Measurements from ENCODE around the gene MCFD2. TPM values are rescaled to one million over a fixed set of nuclear protein-coding genes. Genes with fewer than 3 reads are reported as not detected.

Gene MCFD2
- total RNA-seq, 4 donors from 2014 or later: 44.8 to 141 (median 107) TPM

DNA sequence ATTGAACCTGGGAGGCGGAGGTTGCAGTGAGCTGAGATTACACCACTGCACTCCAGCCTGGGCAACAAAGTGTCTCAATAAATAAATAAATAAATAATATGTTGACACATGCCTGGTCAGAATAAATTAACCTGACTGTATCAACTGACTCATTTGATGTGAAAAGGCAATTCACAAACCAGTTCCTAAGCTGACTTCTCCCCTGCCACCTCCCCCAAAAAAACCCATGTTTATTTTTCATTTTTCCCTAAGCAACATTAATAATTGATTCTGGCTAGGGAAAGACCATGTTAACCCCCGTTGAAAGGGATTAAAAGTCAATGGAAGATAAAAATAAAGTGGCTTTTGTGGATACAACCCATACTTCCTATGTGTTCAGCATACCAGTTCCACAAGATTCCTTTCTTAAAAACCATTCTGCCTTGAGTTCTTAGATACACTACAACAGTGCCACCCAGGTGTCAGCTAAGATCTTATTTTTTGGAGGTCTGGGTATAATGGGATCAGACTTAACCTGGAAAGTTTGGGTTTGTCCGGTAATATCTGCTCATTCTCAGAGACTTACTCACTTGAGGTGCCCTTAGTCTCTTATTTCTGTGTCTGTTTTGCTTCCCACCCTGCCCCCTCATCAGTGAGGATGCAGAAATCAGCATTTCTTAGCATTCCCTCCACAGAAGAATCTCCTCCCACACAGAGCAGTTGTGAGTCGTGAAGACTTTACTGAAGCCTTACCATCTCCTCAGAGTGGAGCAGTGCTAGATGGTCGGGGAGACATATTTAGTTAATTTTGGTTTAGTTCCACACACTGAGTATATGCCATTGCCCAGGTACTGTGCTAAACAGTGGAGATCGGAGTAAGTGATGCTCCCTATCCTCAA lies 10.1 kb upstream of the MCFD2 start:
- H3K27ac ChIP-seq: no peak overlapping the region
- no peaks in the 10 kb centered on the region for H3K9me3 ChIP-seq
- no peak for DNase-seq
- TF ChIP-seq POLR2A (IDR thresholded peaks at IDR 0.05): no peak
- intact Hi-C loops (cut with DNase I; ENCODE audit: low total_unique reads): no loop called here
- H3K4me3 ChIP-seq: no peak overlapping the region
- no peaks in the 10 kb centered on the region for H3K4me1 ChIP-seq
- no peaks in the 10 kb centered on the region for H3K36me3 ChIP-seq
- no peaks in the 10 kb centered on the region for H3K27me3 ChIP-seq

DNA sequence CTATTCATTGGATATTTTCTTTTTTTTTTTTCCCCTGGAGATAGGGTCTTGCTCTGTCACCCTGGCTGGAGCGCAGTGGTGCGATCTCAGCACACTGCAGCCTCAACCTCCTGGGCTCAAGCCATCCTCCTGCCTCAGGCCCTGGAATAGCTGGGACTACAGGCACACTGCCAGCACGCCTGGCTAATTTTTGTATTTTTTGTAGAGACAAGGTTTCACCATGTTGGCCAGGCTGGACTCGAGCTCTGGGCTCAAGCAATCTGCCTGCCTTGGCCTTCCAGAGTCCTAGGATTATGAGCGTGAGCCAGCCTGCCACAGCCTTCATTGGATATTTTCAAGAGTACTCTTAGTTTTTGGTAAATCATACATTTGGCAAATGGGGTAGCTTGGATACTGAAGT lies 9.0 kb upstream of the MCFD2 start:
- Histone ChIP-seq H3K4me1 (no peaks in the 10 kb centered on the region), H3K9me3 (no peaks in the 10 kb centered on the region), H3K27me3 (no peaks in the 10 kb centered on the region), H3K27ac (no peak overlapping the region), H3K4me3 (no peak overlapping the region), H3K36me3 (no peaks in the 10 kb centered on the region)
- TF ChIP-seq POLR2A (IDR thresholded peaks at IDR 0.05): no peak
- TF ChIP-seq, protein P1, sequence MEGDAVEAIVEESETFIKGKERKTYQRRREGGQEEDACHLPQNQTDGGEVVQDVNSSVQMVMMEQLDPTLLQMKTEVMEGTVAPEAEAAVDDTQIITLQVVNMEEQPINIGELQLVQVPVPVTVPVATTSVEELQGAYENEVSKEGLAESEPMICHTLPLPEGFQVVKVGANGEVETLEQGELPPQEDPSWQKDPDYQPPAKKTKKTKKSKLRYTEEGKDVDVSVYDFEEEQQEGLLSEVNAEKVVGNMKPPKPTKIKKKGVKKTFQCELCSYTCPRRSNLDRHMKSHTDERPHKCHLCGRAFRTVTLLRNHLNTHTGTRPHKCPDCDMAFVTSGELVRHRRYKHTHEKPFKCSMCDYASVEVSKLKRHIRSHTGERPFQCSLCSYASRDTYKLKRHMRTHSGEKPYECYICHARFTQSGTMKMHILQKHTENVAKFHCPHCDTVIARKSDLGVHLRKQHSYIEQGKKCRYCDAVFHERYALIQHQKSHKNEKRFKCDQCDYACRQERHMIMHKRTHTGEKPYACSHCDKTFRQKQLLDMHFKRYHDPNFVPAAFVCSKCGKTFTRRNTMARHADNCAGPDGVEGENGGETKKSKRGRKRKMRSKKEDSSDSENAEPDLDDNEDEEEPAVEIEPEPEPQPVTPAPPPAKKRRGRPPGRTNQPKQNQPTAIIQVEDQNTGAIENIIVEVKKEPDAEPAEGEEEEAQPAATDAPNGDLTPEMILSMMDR (IDR thresholded peaks at IDR 0.05): no peak
- DNase-seq: no peak
- intact Hi-C loops (cut with DNase I; ENCODE audit: low total_unique reads): no loop called here

DNA sequence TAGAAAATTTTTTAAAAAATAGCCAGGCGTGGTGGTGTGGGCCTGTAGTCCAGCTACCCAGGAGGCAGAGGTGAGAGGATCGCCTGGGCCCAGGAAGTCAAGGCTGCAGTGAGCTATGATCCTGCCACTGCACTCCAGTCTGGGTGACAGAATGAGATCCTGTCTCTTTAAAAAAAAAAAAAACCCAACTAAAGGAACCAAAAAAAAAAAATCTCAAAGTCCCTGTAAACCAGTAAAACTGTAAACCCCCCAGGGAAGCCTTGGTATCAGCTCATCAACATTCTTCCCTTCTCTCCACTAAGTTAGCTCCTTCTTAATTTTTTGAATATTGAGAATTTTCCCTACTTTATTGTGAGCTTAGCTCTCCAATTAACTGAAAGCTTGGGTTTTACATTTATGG lies 8.4 kb upstream of the MCFD2 start:
- Histone ChIP-seq H3K27ac (no peak overlapping the region), H3K4me3 (no peak overlapping the region), H3K27me3 (no peaks in the 10 kb centered on the region), H3K9me3 (no peaks in the 10 kb centered on the region), H3K36me3 (no peaks in the 10 kb centered on the region), H3K4me1 (no peaks in the 10 kb centered on the region)
- intact Hi-C loops (cut with DNase I; ENCODE audit: low total_unique reads): no loop called here
- DNase-seq: no peak
- TF ChIP-seq, protein P1 (IDR thresholded peaks at IDR 0.05): no peak
- TF ChIP-seq POLR2A (IDR thresholded peaks at IDR 0.05): no peak

DNA sequence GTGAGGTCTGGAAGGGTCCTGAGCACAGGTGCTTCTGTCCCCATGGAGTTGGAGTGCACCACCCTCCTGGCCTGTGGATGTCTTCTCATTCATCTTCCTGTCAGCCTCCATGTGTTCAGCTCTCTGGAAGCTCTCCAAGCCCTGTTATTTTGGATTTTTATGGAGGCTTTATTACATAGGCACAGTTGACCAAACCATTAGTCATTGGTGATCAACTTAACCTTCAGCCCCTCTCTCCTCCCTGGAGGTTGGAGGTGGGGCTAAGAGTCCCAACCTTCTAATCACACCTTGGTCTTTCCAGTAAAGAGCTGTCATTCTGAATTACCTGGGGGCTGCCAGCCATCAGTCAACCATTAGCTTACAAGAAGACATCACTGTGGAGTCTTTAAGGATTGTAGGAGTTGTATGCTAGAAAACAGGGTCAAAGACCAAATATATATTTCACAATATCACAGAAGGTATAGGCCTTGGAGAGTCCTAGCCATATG lies 7.5 kb upstream of the MCFD2 start:
- no peak for TF ChIP-seq POLR2A (IDR thresholded peaks at IDR 0.05)
- TF ChIP-seq, protein P1 (IDR thresholded peaks at IDR 0.05): no peak
- no peak overlapping the region for H3K4me3 ChIP-seq
- DNase-seq: no peak
- H3K36me3 ChIP-seq: no peaks in the 10 kb centered on the region
- H3K4me1 ChIP-seq: no peaks in the 10 kb centered on the region
- H3K27ac ChIP-seq: no peak overlapping the region
- intact Hi-C loops (cut with DNase I; ENCODE audit: low total_unique reads): no loop called here
- no peaks in the 10 kb centered on the region for H3K9me3 ChIP-seq
- H3K27me3 ChIP-seq: no peaks in the 10 kb centered on the region

DNA sequence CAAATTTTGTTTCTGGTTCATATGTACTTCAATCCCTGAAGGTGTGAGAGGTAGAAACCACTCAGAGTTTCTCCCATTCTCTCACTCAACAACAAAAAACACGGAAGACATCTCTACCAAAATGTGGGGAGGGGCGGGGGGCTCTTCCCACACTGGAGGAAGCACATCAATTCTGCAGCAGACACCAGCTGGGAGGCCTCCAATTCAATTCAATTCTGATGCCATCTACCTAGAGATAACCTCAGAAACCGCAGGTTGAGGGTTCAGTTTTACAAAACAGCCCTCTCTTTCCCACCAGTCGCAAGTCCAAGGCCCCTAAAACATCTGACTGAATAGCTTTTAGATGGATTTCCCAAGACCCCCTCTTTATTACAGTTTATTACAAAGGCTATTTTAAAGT lies 7.0 kb upstream of the MCFD2 start:
- H3K27ac ChIP-seq: no peak overlapping the region
- H3K4me3 ChIP-seq: no peak overlapping the region
- no peaks in the 10 kb centered on the region for H3K36me3 ChIP-seq
- TF ChIP-seq, protein P1 (IDR thresholded peaks at IDR 0.05): no peak
- no peak for TF ChIP-seq POLR2A (IDR thresholded peaks at IDR 0.05)
- no peaks in the 10 kb centered on the region for H3K4me1 ChIP-seq
- no peaks in the 10 kb centered on the region for H3K9me3 ChIP-seq
- DNase-seq: no peak
- no peaks in the 10 kb centered on the region for H3K27me3 ChIP-seq
- intact Hi-C loops (cut with DNase I; ENCODE audit: low total_unique reads): no loop called here
